IPS-NIHi7 (cell line): ENCODE measurements around the gene DNAL4.
A peak's percentile ranks its signal among the peaks of the same experiment; 100 is the strongest.

Experiments
- DNase-seq: peaks from one replicate; pipeline ENCODE4 v3.0.0; 2012; ENCODE audit warnings: mixed read lengths; ENCODE audit errors: extremely low spot score

Gene DNAL4

DNA sequence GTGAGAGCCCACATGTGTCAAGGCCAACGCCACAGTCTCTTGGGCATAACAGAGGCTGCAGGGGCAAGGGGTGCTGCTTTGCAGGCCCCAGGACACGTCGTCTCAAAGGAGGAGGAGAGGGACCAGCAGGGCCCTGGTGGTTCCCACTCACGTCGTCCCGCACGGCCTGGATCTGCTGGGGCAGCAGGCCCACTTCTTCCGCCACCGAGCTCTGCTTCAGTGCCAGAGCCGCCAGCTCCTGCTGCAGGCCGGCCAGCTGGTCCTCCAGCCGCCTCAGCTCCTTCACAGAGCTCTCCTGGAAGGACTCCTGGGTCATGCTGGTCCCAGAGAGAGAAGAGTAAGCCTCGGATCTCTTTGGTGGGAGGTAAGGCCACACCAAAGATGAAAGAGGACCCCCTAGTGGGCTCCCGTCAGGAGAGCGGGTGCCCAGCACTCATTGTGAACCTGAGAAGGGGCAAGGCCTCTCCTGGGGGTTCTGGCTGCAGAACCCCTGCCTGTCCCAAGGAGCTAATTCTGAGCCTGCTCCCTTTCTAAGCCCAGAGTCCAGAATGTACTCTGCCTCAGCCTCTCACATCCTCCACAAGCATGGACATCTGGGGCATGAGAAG lies 53.7 kb downstream of the DNAL4 start:
- no peak for DNase-seq

DNA sequence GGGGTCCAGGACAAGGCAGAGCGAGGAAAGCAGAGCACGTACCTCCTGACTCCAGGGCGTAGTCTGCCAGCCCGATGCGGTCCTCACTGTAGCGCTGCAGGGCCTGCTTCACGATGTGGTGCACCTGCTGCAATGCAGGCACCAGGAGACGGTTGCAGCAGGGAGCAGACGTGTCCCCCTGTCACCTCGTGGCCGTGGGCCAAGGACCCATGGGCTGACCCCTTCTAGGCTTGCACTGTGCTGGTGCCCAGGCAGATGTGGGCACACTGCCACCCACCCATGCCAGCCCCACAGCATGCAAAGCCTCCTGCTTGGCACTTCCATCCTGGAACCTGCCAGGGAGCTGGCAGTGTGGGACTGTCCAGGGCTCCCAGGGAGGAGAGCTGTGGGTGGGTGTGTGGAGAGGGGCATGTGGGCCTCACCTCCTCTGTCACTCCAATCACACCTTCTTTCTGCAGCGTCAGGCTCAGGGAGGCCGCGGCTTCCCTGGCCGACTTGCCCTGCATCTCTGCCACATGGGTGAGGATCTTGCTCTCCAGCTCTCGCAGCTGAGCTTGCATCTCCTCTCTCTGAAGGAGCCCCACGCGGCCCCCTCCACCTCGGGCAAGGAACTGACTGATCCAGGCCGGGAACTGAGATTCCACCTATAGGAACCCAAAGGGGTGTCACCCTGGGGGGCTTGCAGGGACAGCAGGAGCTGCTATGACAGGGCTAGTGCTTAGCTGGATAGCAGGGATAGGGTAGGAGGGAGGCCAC lies 54.5 kb downstream of the DNAL4 start:
- DNase-seq = no peak

DNA sequence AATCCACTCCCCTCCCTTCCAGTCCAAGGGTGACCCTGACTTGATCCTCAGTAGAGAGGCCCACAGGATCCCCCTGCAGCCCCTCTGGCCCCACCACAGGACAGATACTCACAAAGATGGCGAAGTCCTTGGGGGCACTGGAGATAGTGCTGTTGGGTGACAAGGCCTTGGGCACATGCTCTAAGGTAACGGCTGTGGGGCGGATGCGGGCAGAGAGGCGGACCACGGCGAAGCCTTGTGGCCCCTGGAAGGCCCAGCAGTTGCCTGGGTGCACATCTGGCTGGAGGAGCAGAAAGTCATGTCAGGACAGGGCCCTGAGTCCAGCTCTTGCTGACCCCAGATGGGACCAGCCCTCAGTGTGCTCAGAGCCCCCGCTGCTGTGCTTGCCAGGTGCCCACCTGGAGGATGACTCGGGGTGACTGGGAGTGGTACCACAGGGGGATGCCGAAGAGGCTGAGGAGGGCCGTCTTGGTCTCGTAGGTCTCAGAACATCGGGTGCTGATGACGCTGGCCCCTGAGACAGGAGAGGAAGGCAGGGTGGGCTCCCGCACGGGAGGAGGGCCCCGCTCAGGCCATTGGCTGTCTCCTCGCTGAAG lies 55.4 kb downstream of the DNAL4 start:
- DNase-seq = no peak

- no peak for DNase-seq
Observed at GRCh38 chr22:38737302-38738060, 56.5 kb downstream of the DNAL4 start.

GRCh38 chr22:38736257-38736570 lies 57.7 kb downstream of the DNAL4 start:
- DNase-seq = no peak

DNA sequence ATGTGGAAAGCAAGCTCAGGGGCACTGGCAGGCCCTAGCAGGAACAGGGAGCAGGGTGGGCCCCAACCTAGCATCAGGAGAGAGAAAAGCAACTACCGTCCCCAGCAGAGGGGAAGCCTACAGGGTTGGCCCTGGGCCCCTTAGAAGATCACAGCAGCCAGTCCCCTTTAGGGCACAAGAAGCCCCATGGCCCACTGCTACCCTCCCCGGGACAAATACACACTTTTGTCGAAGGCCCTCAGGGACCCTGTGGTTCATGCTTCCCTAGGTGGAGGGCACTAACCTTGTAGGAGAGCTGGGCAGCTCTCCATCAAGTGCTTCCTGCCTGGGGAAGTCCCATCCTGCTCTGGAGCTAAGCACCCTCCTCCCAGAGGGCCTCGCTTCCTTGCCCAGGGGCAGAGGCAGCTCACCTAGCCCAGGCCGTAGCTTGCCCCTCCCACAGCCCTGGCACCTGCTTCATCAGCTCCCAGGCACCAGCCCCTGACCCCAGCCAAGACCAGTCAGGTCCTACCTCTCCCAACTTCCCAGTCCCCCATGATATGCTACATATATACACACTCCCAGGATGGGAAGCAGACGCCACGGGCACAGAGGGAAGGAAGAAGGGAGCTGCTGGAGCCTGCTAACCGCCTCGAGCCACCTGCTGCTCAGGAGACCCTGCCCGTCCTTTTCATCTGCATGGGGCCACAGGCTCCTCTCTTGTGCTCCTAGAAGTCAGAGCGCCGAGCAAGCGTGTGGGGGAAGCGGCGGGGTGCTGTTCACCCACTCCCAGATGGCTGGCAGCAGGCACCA lies 58.3 kb downstream of the DNAL4 start:
- no peak for DNase-seq

DNA sequence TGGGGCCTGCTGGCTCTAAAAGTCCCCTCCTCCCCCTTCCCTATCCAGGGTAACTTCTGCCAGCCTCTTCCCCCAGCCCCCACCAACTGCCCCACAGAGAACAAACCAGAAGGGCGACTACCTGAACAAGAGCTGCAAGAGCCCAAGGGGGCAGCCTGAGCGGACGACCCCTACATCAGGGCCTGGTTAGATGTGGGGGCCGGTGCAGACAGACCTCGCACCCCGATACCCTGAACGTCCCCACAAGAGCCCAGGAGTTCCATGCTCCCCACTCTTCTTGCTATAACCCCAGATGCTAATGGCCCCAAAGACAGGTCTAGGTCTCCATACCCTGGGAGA lies 58.8 kb downstream of the DNAL4 start:
- no peak for DNase-seq

DNA sequence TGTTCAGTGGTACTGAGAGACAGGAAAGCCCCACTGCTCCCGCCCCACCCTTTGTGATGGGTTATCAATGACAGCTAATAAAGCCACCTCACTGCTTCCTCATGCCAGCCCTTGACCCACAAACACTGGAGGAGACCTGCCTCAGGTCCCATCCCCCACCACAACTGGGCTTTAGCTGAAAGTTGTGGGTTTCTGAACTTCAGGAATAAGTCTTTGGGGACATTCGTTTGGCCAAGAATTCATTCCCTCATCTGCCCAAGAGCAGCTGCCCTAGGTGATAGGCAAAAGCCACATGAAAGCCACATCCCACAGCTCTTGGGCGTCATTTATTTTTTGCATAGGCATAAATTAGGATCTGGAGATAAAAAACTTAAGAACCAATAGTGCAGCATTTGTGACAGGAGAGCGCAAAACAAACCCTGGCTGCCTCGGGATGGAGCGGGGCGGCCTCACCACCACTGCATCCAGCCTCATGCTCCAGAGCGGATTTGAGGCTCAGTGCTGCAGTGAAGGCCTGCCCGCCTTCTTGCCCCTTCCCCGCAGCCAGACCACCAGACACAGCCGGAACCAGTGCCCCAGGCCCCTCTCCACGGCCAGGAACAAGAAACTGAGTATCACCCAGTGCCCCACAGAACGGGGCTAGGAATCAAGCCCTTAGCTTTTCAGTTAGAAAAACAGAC lies 59.4 kb downstream of the DNAL4 start:
- no peak for DNase-seq

GRCh38 chr22:38733724-38734381 lies 60.1 kb downstream of the DNAL4 start:
- no peak for DNase-seq

DNA sequence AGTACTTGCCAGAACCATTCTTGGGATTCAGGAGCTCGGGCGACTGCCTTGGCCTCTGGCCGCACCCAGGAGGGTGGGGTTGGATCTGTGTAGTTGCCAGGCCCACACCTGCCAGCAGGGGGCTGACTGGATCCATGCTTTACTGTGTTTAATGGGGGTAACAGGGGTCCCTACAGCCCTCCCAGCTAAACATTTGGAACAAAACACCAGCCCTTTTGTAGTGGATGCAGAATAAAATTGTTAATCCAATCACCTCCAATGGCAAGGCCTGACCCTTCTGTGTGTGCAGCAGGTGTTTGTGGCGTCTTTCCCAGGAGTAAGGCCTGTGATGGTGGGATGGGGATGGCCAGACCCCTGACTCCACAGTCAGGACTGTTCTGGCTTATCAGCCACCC lies 60.6 kb downstream of the DNAL4 start:
- peak; percentile 76 for DNase-seq

GRCh38 chr22:38732251-38732815 lies 61.6 kb downstream of the DNAL4 start:
- no peak for DNase-seq

DNA sequence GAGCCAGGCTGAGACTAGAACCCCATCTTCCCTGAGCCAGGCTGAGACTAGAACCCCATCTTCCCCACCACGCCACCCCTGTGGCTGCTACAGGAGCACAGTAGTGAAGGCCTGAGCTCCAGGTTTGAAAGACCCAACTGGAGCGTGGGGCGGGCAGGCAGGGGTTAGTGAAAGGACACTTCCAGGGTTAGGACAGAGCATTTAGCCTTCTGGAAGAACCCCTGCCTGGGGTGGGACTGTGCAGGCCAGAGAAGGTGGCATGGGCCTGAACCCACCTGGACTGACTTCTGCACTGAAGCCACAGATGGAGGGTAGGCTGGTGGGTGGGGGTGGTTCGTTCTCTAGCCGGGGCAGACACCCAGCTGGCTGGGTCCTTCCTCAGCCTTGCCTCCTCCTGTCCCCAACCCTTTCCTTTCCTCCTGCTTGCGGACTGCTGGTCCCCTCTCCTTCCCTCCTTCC lies 62.2 kb downstream of the DNAL4 start:
- no peak for DNase-seq

- no peak for DNase-seq
Observed at GRCh38 chr22:38730411-38730871, 63.5 kb downstream of the DNAL4 start.

- no peak for DNase-seq
Observed at GRCh38 chr22:38729946-38730345, 64.0 kb downstream of the DNAL4 start.

DNA sequence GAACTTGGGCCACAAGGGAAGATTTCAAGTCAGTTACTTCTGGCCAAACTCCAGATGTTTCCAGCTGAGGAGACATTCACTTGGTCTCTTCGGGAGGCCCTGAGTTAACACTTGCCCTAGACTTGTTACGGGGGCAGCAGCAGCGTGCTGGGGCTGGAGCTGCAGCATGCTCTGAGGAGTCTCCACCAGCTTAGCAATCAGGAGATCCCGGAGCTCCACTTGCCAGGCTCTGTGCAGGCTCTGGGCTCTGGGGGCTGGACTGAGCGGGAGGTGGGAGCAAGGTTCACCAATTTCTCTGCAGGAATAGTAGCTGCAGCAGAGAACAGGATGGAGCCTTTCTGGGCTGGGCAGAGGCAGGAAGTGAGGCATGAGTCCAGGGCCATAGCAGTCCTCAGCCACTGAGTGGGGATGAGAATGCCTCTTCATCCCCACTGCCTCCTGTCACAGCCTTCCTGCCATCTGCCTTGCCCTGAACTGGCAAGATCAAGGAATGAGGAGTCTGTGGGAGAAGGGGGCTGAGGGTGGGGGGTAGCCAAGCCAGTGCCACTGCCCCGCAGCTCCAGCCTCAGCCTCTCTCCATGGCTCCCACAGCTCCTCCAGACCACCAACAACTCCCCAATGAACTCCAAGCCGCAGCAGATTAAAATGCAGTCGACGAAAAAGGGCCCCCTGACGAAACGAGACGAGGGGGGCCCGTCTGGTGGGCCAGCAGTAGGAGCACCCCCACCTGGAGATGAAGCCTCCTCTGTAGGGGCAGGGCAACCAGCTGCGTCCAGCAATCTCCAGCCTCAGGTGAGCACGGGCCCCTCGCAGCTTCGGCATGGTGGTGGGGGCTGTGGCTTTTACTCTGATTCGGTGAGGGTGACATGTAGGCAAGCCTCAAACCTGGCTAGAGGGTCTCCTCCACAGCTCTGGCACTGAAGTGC lies 64.8 kb downstream of the DNAL4 start:
- no peak for DNase-seq
